GM18498 (cell line): ENCODE data around the gene PLAC8.
"Not testable (repeated sequence)": the region's sequence is repeated elsewhere in the genome, so short reads cannot be mapped to it uniquely, and the experiment has no call there.

ENCODE experiments used
- ATAC-seq: cut with Tn5 transposase; IDR thresholded peaks from one replicate; pipeline ENCODE4 v1.9.1; 2021; ENCODE audit warnings: mild to moderate bottlenecking, moderate library complexity; ENCODE audit not compliant: unreplicated experiment

The PLAC8 gene

GRCh38 chr4:83114576-83114975 is at the start of gene PLAC8:
PLAC8 (minus strand) TSS chr4:83114729; CDS start chr4:83107921, 6,808 bp downstream.
- ATAC-seq: peak; percentile 47

- ATAC-seq: no peak
Observed at GRCh38 chr4:83153417-83153816, 38.9 kb upstream of the PLAC8 start.

GRCh38 chr4:83152746-83153145 is 38.2 kb upstream of the PLAC8 start:
- no peak for ATAC-seq

- ATAC-seq: no peak
Observed at GRCh38 chr4:83151651-83152050, 37.1 kb upstream of the PLAC8 start.

GRCh38 chr4:83150653-83151330 is 36.3 kb upstream of the PLAC8 start:
- ATAC-seq: no peak

- ATAC-seq: no peak
Observed at GRCh38 chr4:83149865-83150652, 35.5 kb upstream of the PLAC8 start.

- ATAC-seq: no peak
Observed at GRCh38 chr4:83146841-83147240, 32.3 kb upstream of the PLAC8 start.

- not testable (repeated sequence) for ATAC-seq
Observed at GRCh38 chr4:83145776-83146175, 31.2 kb upstream of the PLAC8 start.

GRCh38 chr4:83139514-83140156 is 25.1 kb upstream of the PLAC8 start:
- no peak for ATAC-seq

- ATAC-seq: peak; percentile 64
Observed at GRCh38 chr4:83138946-83139345, 24.4 kb upstream of the PLAC8 start.

- ATAC-seq: no peak
Observed at GRCh38 chr4:83132065-83132464, 17.5 kb upstream of the PLAC8 start.

- ATAC-seq: no peak
Observed at GRCh38 chr4:83129264-83129663, 14.7 kb upstream of the PLAC8 start.

- no peak for ATAC-seq
Observed at GRCh38 chr4:83128240-83128929, 13.9 kb upstream of the PLAC8 start.

GRCh38 chr4:83125738-83126141 is 11.2 kb upstream of the PLAC8 start:
- ATAC-seq: no peak

GRCh38 chr4:83124111-83124780 is 9.7 kb upstream of the PLAC8 start:
- ATAC-seq: peak; percentile 75

- ATAC-seq: no peak
Observed at GRCh38 chr4:83121246-83121645, 6.7 kb upstream of the PLAC8 start.

GRCh38 chr4:83118869-83119268 is 4.3 kb upstream of the PLAC8 start:
- no peak for ATAC-seq

GRCh38 chr4:83115656-83116285 is 1.2 kb upstream of the PLAC8 start:
- ATAC-seq: no peak

GRCh38 chr4:83115000-83115399 is 471 bp upstream of the PLAC8 start:
- no peak for ATAC-seq

- ATAC-seq: no peak
Observed at GRCh38 chr4:83113429-83113786, 1.1 kb downstream of the PLAC8 start.
